NCI-H82 (cell line): Measurements from ENCODE around the gene SMIM1.
"Not testable (repeated sequence)": the region's sequence is repeated elsewhere in the genome, so short reads cannot be mapped to it uniquely, and the experiment has no call there.

Experiments used
- DNase-seq: peaks from one replicate; lab custom pipeline; 2025; lab: John Stamatoyannopoulos, UW

The SMIM1 gene

DNA sequence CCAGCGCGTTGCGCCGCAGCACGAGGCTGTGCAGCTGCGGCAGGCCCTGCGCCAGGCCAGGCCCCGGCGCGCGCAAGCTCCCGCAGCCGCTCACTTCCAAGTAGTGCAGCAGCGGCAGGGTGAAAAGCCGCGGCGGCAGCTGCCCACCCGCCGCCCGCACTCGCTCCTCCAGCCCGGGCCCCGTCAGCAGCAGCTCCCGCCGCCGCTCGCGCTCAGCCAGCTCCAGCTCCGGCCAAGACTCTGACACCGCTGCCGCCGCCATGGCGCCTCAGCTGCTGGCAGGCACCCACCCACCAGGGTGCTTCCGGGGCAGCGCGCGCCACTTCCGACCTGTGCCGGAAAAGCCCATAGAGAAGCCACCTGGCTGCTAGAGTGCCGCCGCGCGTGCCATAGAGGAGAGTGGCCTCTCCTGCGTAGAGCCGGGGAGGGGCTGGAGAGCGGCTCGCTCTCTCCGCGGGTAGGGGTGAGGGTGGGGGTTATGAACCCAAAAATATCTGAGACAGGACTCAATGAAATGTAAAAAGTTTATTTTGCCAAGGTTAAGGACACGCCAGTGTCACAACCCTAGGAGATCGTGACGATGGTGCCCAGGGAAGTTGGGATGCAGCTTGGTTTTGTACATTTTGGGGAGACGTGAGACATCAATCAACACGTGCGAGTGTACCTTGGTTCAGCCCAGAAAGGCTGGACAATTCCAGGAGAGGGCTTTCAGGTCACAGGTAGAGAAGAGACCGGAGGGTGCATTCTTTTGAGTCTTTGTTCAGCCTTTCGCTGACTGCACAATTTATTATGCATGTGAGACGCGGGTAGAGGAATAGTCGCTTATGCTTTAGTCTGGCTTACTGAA, 23.9 kb downstream of the SMIM1 start, which contains the start of gene LRRC47:
Gene LRRC47, minus strand, starts transcription at position 284 of the 847 bp plus-strand sequence. Its CDS starts 22 bp downstream, at position 262.
- peak; percentile 96 for DNase-seq

GRCh38 chr1:3799976-3800685, 27.6 kb downstream of the SMIM1 start:
- DNase-seq: peak; percentile 53

DNA sequence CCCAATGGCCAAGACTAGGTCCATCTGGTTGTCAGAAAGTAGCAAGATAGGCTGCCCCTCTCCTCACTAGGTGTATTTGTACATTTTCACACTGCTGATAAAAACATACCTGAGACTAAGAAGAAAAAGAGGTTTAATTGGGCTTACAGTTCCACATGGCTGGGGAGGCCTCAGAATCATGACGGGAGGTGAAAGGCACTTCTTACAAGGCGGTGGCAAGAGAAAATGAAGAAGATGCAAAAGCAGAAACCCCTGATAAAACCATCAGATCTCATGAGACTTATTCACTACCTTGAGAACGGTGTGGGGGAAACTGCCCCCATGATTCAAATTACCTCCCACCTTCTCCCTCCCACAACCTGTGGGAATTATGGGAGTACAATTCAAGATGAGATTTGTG, 28.2 kb downstream of the SMIM1 start:
- DNase-seq: not testable (repeated sequence)

GRCh38 chr1:3803905-3804626, 31.5 kb downstream of the SMIM1 start:
- DNase-seq: no peak

DNA sequence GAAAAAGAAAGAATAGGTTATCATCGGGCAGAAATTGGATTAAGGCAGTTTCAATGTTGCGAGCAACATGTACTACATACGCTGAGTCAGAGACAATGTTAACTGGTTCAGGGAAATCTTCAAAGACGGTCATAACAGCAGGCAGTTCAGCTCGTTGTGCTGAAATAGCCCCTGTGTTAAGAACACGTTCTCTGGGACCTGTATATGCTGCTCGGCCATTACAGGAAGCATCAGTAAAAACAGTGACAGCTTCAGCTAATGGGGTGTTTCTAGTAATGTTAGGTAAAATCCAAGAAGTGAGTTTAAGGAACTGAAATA, 32.0 kb downstream of the SMIM1 start:
- DNase-seq: not testable (repeated sequence)

- DNase-seq: no peak
These were observed 32.5 kb downstream of the SMIM1 start for GRCh38 chr1:3805038-3805437.

DNA sequence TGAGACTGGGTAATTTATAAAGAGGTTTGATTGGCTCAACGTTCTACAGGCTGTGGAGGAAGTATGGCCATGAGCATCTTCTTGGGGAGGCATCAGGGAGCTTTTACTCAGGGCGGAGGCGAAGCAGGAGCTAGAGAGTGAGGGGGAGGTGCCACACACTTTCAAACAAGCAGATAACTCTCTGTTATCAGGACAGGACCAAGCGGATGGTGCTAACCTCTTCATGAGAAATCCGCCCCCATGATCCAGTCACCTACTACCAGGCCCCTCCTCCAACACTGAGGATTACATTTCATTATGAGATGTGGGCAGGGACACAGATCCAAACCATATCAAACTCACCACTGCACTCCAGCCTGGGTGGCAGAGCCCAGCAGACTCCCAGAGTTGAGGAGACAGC, 35.2 kb downstream of the SMIM1 start:
- DNase-seq: no peak

- DNase-seq: no peak
These were observed 37.1 kb downstream of the SMIM1 start for GRCh38 chr1:3809680-3810079.

- DNase-seq: not testable (repeated sequence)
These were observed 37.7 kb downstream of the SMIM1 start for GRCh38 chr1:3810149-3810761.

GRCh38 chr1:3811595-3811911, 39.0 kb downstream of the SMIM1 start:
- DNase-seq: no peak

DNA sequence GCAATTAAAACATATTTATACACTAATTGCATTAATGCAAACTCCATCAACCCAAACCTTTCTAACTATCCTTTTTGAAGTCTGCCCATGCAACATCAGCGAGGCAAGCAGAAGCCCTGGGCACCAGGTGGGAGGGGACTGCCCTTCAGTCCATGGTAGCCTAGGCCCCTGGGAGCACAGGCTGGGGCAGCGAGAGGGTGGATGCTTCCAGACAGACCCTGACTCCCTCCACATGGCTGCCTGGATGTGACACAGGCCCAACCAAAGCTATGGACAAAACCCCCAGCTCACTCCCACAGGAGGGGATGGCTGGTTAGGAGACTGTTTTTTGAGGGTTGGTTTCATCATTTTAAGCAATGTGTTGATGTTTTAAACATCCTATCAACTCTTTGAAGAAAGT, 41.5 kb downstream of the SMIM1 start:
- no peak for DNase-seq

DNA sequence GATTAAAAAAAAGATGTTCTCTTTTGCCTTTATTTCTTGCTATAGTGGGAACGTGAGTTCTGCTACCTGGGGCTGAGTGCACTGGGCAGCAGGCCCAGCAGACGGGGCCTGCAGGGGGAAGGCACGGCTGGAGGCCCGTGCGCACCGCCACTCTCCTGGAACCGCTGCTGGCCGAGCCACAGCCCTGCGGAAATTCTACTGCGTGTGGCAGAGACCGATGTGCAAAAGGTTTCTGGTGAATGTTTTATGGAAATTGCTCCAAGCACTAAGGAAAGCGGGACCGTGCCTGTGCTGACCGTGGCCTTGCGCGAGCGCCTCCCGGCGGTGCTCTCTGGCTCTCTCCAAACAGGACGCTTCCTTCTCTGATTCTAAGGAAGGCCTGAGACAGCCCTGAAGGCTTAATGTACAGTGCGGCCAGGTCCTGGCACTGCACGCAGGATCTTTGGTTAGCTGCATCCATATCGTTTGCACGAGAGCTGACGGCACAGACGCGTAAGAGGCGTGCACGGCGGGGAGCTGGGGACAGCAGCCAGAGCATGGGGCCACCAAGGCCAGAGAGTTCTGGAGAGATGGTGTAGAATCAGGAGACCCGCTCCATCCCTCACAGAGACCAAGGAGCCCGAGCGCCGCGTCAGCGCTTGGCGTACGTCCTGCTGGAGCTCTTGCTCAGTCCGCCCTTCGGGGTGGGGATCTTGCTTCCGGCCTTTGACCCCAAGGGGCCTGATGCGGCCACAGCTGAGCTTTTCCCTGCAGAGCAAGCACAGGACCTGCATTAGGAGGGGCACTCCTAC, 42.4 kb downstream of the SMIM1 start:
- DNase-seq: no peak

- DNase-seq: no peak
These were observed 44.0 kb downstream of the SMIM1 start for GRCh38 chr1:3816331-3817137.

DNA sequence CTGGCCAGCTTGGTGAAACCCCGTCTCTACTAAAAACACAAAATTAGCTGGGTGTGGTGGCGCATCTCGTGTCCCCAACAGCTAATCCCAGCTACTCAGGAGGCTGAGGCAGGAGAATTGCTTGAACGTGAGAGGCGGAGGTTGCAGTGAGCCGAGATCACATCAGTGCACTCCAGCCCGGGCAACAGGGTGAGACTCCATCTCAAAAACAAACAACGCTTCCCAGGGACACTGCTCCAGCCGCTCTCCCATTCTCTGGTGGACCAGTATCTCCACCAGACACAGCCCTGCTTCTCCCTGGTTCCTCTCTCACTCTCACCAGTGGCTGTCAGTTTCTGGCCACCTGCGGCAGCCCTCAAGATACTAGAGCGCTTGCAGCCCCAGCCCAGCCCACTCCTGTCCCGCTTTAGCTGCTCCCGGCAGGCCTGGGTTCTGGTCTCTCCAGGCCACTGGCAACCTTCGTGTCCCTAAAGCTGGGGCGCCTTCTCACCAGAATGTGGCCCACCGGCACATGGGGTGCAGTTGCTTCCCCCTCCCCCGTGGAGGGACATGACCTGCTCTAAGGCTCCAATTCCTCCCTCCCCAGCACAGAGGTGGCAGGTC, 44.7 kb downstream of the SMIM1 start:
- DNase-seq: no peak

- no peak for DNase-seq
These were observed 45.5 kb downstream of the SMIM1 start for GRCh38 chr1:3817821-3818597.

DNA sequence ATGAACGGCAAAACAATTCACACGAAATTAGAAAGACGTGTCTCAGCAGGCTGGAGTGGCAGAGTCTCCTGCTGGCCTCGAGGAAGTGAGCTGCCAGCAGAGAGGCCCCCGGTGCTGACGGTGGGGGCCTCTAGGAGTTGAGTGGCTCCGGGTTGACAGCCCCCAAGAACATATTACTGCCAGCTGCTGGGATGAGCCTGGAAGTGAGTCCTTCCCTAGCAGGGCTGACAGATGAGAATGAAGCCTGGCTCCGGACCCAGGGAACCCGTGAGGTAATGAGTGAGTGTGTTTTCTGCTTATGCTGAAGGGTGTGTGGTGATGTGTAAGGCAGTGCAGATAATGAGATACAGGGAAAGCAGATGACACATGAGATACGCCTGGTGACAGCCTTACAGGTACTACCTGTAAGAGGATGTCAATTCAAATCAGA, 47.2 kb downstream of the SMIM1 start:
- DNase-seq: no peak

DNA sequence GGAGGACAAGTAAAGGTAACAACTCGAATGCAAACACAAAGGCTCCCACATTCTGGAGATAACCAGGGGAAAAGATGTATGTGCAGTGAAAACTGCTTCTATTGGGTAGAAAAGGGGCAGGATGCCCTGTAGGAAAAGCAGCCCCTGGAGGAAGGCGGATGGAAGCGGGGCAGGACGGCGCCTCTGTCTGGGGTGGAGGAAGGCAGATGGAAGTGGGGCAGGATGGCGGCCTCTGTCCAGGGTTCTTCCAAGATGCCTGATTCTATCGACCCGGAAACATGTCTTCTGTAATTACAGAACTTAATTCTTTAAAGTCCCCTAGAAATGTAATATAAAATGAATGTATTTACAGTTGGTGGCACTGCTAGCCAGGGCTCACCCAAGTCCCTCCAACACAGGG, 47.8 kb downstream of the SMIM1 start:
- no peak for DNase-seq

DNA sequence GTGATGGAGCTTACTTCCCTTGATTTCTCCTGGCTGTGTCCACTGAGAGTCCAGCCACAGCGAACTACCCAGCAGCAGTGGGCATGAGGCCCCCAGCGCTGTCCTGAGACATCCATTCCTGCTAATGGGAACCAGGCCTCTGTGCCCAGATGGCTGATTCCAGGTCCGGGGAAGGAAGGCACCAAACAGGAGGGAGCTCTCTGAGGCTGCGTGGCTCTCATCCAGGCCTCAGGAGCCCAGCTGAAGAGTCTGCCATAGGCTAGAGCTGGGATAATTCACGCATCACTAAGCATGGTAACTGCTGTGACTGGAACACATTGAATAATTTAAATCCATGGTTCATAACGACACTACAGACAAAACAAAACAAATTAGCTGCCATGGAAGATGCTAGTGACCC, 48.5 kb downstream of the SMIM1 start:
- peak; percentile 79 for DNase-seq

DNA sequence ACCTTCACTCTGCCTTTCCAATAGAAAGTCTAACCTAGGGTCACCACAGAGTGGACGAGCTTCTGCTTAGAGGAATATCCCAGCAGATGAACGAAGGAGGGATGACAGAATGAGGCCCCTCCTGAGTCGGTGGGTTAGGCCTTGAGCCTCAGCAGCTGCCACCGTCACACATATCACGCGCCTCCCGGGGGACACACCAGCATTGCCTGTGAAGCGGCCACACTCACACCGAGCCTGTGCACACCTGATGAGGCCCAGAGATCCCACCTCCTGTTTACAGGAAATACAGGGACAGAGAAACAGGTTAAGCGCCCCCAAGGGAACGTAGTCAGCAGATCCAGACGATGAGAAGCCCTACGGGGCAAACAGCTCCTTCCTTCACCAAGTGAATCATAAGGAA, 48.9 kb downstream of the SMIM1 start:
- DNase-seq: peak; percentile 72

GRCh38 chr1:3821908-3822307, 49.4 kb downstream of the SMIM1 start:
- no peak for DNase-seq
